Type B pancreatic cell (in vitro differentiated cells): ENCODE results near the gene CD24. TPM values are rescaled to one million over a fixed set of nuclear protein-coding genes. Genes with fewer than 3 reads are reported as not detected.

ENCODE experiments used
- DNase-seq: peaks from one replicate; pipeline ENCODE4 v3.0.0; 2021; ENCODE audit warnings: mixed read lengths; ENCODE audit not compliant: unreplicated experiment; ENCODE audit errors: extremely low spot score
- H3K27ac Mint-ChIP-seq: 2 replicates; pipeline ENCODE4 v1.8.0; 2021; ENCODE audit warnings: mild to moderate bottlenecking, mixed read lengths
- H3K27me3 Mint-ChIP-seq: 2 replicates; pipeline ENCODE4 v1.8.0; 2021; ENCODE audit warnings: mixed read lengths
- H3K36me3 Mint-ChIP-seq: 2 replicates; pipeline ENCODE4 v1.8.0; 2021; ENCODE audit warnings: mixed read lengths
- H3K4me1 Mint-ChIP-seq: one replicate; pipeline ENCODE4 v1.8.0; 2021; ENCODE audit warnings: mixed read lengths; ENCODE audit not compliant: unreplicated experiment
- H3K4me3 Mint-ChIP-seq: 2 replicates; pipeline ENCODE4 v1.8.0; 2021; ENCODE audit warnings: mild to moderate bottlenecking, mixed read lengths
- H3K9me3 Mint-ChIP-seq: 2 replicates; pipeline ENCODE4 v1.8.0; 2021; ENCODE audit warnings: mixed read lengths
- CTCF ChIP-seq: fragments of 200-600 bp; sonication (generic); conservative IDR thresholded peaks from 2 replicates; pipeline ENCODE4 v1.5.0; 2021; ENCODE audit warnings: antibody characterized with exemption, mild to moderate bottlenecking
- total RNA-seq: library from RNA; stranded (reverse); gene quantifications from 2 replicates; pipeline ENCODE4 v1.2.1, GENCODE V29; 2021; ENCODE audit warnings: low replicate concordance

Gene CD24
- total RNA-seq, 1 donor from 2014 or later = 807 TPM

DNA sequence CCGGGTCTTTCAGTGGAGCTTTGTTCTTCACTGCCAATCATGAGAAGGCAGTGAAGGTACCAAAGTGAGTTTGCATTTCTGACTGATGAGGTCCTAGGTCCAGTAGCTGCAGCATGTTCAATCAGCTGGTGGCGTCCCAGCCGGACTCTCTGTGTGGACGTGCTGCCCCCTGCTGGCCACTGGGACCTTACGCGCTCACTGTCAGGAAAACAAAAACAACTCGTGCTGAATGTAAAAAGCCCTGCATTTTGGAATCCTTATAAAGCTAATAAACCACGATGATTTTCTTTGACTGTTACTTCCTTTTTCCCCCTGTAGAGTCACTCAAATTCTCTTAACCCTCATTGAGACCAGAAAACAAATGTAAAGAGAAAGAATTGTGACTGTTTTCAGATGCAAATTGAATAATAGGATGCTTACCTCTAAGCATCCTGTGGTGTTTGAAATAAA is 4.9 kb upstream of the CD24 start:
- Mint-ChIP-seq H3K27me3 (peaks cover 2% of the 10 kb centered on the region), H3K36me3 (no peaks in the 10 kb centered on the region), H3K4me1 (peaks cover 16% of the 10 kb centered on the region), H3K9me3 (no peaks in the 10 kb centered on the region), H3K4me3 (peak overlapping the region; percentile 78), H3K27ac (peak overlapping the region; percentile 86)
- peak; percentile 98 for TF ChIP-seq CTCF
- DNase-seq = peak; percentile 92

DNA sequence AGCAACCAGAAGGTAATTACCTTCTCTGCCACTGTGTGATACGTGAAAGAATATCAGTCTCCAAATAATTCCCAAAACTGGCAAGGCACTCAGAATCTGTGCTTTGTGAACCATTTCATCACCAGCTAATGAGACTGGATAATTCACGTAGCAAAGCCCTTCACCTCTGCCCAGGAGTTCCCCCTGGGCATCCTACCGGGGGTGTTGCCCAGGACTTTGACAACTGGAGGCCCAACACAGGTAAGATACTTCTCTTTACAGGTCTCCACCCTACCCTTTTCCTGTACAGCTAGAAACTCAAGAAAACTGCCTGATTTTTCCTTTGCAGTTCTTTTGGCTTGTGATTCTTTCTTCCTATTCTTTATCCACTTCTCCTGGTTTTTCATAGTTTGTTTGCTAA is 2.7 kb upstream of the CD24 start:
- H3K9me3 Mint-ChIP-seq = no peaks in the 10 kb centered on the region
- TF ChIP-seq CTCF = no peak
- DNase-seq = no peak
- H3K27ac Mint-ChIP-seq = peak overlapping the region; percentile 94
- H3K4me3 Mint-ChIP-seq = peak overlapping the region; percentile 91
- H3K4me1 Mint-ChIP-seq = peaks cover 19% of the 10 kb centered on the region
- H3K27me3 Mint-ChIP-seq = peaks cover 5% of the 10 kb centered on the region
- H3K36me3 Mint-ChIP-seq = peaks cover 10% of the 10 kb centered on the region

- H3K9me3 Mint-ChIP-seq = peaks cover 4% of the 10 kb centered on the region
- H3K36me3 Mint-ChIP-seq = peaks cover 18% of the 10 kb centered on the region
- TF ChIP-seq CTCF = no peak
- no peak for DNase-seq
- H3K4me3 Mint-ChIP-seq = peak overlapping the region; percentile 91
- peaks cover 26% of the 10 kb centered on the region for H3K4me1 Mint-ChIP-seq
- peak overlapping the region; percentile 94 for H3K27ac Mint-ChIP-seq
- peaks cover 5% of the 10 kb centered on the region for H3K27me3 Mint-ChIP-seq
These were observed 1.7 kb upstream of the CD24 start for GRCh38 chr6:106976270-106976669.

DNA sequence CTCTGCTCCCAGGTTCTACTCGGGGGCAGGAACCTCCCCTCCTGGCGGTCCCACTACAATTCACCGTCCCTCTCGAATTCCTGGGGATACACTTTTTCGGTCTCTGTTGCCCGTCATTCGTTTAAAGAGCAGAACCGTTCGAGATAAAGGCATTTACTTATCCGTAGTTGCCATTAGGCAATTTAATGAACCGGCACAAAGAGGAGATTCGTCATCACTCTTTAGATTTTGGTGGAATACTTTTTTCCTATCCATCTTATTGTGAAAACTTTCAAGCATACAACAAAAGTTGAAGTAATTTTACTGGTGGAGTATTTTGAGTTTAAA is 1.2 kb upstream of the CD24 start:
- Mint-ChIP-seq H3K9me3 (peaks cover 4% of the 10 kb centered on the region), H3K27ac (peak overlapping the region; percentile 94), H3K27me3 (peaks cover 5% of the 10 kb centered on the region), H3K4me1 (peaks cover 26% of the 10 kb centered on the region), H3K36me3 (peaks cover 21% of the 10 kb centered on the region), H3K4me3 (peak overlapping the region; percentile 91)
- TF ChIP-seq CTCF = no peak
- no peak for DNase-seq

DNA sequence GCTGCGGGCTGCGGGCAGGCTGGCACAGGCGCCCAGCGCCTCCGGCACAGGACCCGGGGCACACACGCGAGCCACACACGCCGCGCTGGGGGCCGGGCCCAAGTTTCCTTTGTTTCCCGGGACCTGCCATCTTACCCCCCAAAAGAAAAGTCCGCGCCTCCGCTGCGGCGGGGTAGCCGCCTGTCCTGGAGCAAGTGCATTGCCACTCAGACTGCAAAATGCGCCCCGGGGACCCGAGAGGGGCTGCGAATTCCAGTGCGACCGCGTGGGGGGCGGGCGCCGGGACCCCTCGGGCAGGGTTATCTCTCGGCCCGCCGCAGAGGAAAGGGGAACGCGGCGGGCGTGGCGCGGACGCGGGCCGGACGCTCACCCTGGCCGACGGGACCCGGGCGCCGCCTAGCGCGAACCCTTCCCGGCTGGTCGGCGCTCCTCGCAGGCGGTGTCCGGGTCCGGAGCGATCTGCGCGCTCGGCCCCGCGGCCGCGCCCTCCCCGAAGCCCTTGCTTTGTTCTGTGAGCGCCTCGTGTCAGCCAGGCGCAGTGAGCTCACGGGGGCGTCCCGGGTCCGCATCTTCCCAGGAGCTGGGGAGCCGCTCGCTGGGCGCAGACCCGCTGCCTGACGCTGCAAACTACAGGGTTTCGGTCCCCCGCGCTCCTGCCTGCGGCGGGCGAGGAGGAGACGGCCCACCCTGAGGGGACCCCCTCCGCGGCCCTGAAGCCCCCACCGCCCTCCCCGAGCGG is 639 bp upstream of the CD24 start:
- H3K27me3 Mint-ChIP-seq = peaks cover 5% of the 10 kb centered on the region
- peak overlapping the region; percentile 91 for H3K4me3 Mint-ChIP-seq
- peak; percentile 42 for TF ChIP-seq CTCF
- peak; percentile 85 for DNase-seq
- peak overlapping the region; percentile 94 for H3K27ac Mint-ChIP-seq
- peaks cover 26% of the 10 kb centered on the region for H3K4me1 Mint-ChIP-seq
- H3K36me3 Mint-ChIP-seq = peaks cover 23% of the 10 kb centered on the region
- peaks cover 4% of the 10 kb centered on the region for H3K9me3 Mint-ChIP-seq
